Smooth muscle cell (in vitro differentiated cells): Measurements from ENCODE around the gene FUZ. TPM values are rescaled to one million over a fixed set of nuclear protein-coding genes. Genes with fewer than 3 reads are reported as not detected.

ENCODE experiments used
- DNase-seq: peaks from one replicate; lab custom pipeline; 2025; ENCODE audit not compliant: unreplicated experiment; lab: John Stamatoyannopoulos, UW
- H2AFZ ChIP-seq: fragments of 200-600 bp; sonication (generic); 2 replicates; pipeline ENCODE4 v1.6.0; 2016; ENCODE audit warnings: antibody characterized with exemption, low read depth, mild to moderate bottlenecking
- H3F3A ChIP-seq: fragments of 200-600 bp; sonication (generic); 2 replicates; pipeline ENCODE4 v1.6.0; 2017; ENCODE audit warnings: antibody characterized with exemption, low read depth
- H3K27ac ChIP-seq: fragments of 200-600 bp; sonication (generic); 2 replicates; pipeline ENCODE4 v1.5.1; 2016; ENCODE audit warnings: low read depth, mild to moderate bottlenecking
- H3K27me3 ChIP-seq: fragments of 200-600 bp; sonication (generic); 2 replicates; pipeline ENCODE4 v1.6.1; 2016; ENCODE audit warnings: low read depth, mild to moderate bottlenecking
- H3K36me3 ChIP-seq: fragments of 200-600 bp; sonication (generic); 2 replicates; pipeline ENCODE4 v1.5.1; 2016; ENCODE audit warnings: low read depth
- H3K4me1 ChIP-seq: fragments of 200-600 bp; sonication (generic); 2 replicates; pipeline ENCODE4 v1.5.1; 2016; ENCODE audit warnings: low read depth
- H3K4me2 ChIP-seq: fragments of 200-600 bp; sonication (generic); 2 replicates; pipeline ENCODE4 v1.6.0; 2016; ENCODE audit warnings: mild to moderate bottlenecking
- H3K4me3 ChIP-seq: fragments of 200-600 bp; sonication (generic); 2 replicates; pipeline ENCODE4 v1.5.1; 2016; ENCODE audit warnings: mild to moderate bottlenecking
- H3K79me2 ChIP-seq: fragments of 200-600 bp; sonication (generic); 2 replicates; pipeline ENCODE4 v1.6.0; 2016; ENCODE audit warnings: low read depth, mild to moderate bottlenecking
- H3K9ac ChIP-seq: fragments of 200-600 bp; sonication (generic); 2 replicates; pipeline ENCODE4 v1.6.0; 2016; ENCODE audit warnings: low read depth
- H3K9me3 ChIP-seq: fragments of 200-600 bp; sonication (generic); replicated peaks from 2 replicates; pipeline ENCODE4 v1.5.1; 2016; ENCODE audit warnings: low read depth
- H4K20me1 ChIP-seq: fragments of 200-600 bp; sonication (generic); 2 replicates; pipeline ENCODE4 v1.6.0; 2016; ENCODE audit warnings: low read depth
- CTCF ChIP-seq: fragments of 200-600 bp; sonication (generic); IDR thresholded peaks from 2 replicates; pipeline ENCODE4 v1.5.1; 2017; ENCODE audit warnings: borderline replicate concordance, mild to moderate bottlenecking, antibody characterized with exemption; ENCODE audit not compliant: insufficient read depth, poor library complexity, severe bottlenecking
- WGBS: methylation state at CpG from one replicate; pipeline ENCODE4 v1.1.7; 2016; ENCODE audit warnings: low lambda C conversion rate; 5-methylcytosine and 5-hydroxymethylcytosine counted together
- polyA plus RNA-seq: library from polyadenylated mRNA; unstranded; fragments of >200 nt; fragmentation: Nextera tagmentation; extraction: Ambion mirVana; gene quantifications from 2 replicates; pipeline ENCODE4 v1.2.1, GENCODE V29; 2016
- total RNA-seq: library from RNA; depleted of rRNA; stranded (reverse); fragments of >200 nt; gene quantifications from 2 replicates; pipeline ENCODE4 v1.2.3, GENCODE V29; 2014

Gene FUZ
- total and polyA plus RNA-seq, 2 experiments from 2014 or later: 16.2 to 18.3 TPM

GRCh38 chr19:49803529-49803856 is 9.6 kb downstream of the FUZ start:
- Histone ChIP-seq H2AFZ (no peak overlapping the region), H3K4me1 (no peaks in the 10 kb centered on the region), H3K9me3 (no peaks in the 10 kb centered on the region), H3K4me2 (no peak overlapping the region), H3K36me3 (no peaks in the 10 kb centered on the region), H3K27ac (no peak overlapping the region), H3F3A (peaks cover 6% of the 10 kb centered on the region), H4K20me1 (no peaks in the 10 kb centered on the region), H3K79me2 (no peaks in the 10 kb centered on the region), H3K27me3 (no peaks in the 10 kb centered on the region), H3K9ac (no peak overlapping the region), H3K4me3 (no peak overlapping the region)
- no peak for TF ChIP-seq CTCF
- DNase-seq: no peak
- 97% methylated on average over 6 of the region's 6 CpGs for WGBS

- H3K4me2 ChIP-seq: no peak overlapping the region
- no peaks in the 10 kb centered on the region for H3K36me3 ChIP-seq
- no peak for TF ChIP-seq CTCF
- no peak overlapping the region for H2AFZ ChIP-seq
- H3K4me1 ChIP-seq: no peaks in the 10 kb centered on the region
- H3F3A ChIP-seq: peaks cover 3% of the 10 kb centered on the region
- H3K4me3 ChIP-seq: no peak overlapping the region
- no peaks in the 10 kb centered on the region for H3K9me3 ChIP-seq
- H4K20me1 ChIP-seq: no peaks in the 10 kb centered on the region
- H3K27me3 ChIP-seq: no peaks in the 10 kb centered on the region
- H3K79me2 ChIP-seq: no peaks in the 10 kb centered on the region
- WGBS: 96% methylated on average over 22 of the region's 24 CpGs
- no peak overlapping the region for H3K9ac ChIP-seq
- H3K27ac ChIP-seq: no peak overlapping the region
- no peak for DNase-seq
These were observed 10.1 kb downstream of the FUZ start for GRCh38 chr19:49802836-49803528.

GRCh38 chr19:49801966-49802661 is 11.0 kb downstream of the FUZ start:
- H2AFZ ChIP-seq: no peak overlapping the region
- TF ChIP-seq CTCF: no peak
- no peak overlapping the region for H3K4me2 ChIP-seq
- no peaks in the 10 kb centered on the region for H3K9me3 ChIP-seq
- H3K4me1 ChIP-seq: no peaks in the 10 kb centered on the region
- no peak overlapping the region for H3K27ac ChIP-seq
- peak overlapping the region; percentile 10 for H3K4me3 ChIP-seq
- WGBS: 48% methylated on average over 9 of the region's 38 CpGs
- H3F3A ChIP-seq: no peaks in the 10 kb centered on the region
- H4K20me1 ChIP-seq: no peaks in the 10 kb centered on the region
- H3K36me3 ChIP-seq: no peaks in the 10 kb centered on the region
- DNase-seq: peak; percentile 15
- no peak overlapping the region for H3K9ac ChIP-seq
- H3K27me3 ChIP-seq: no peaks in the 10 kb centered on the region
- no peaks in the 10 kb centered on the region for H3K79me2 ChIP-seq
